ENCODE results near the gene PLK1. TPM values are rescaled to one million over a fixed set of nuclear protein-coding genes. Genes with fewer than 3 reads are reported as not detected.
A peak's percentile ranks its signal among the peaks of the same experiment; 100 is the strongest.

Gene PLK1
- total and polyA plus RNA-seq, 8 donors = 0.58 to 35.9 (median 6.6) TPM

GRCh38 chr16:23635958-23636357 lies 42.7 kb upstream of the PLK1 start:
- no peak for DNase-seq
- no peaks in the 10 kb centered on the region for H3K27me3 ChIP-seq
- no peak overlapping the region for H3K27ac ChIP-seq
- H3K4me3 ChIP-seq = no peak overlapping the region
- TF ChIP-seq POLR2AphosphoS5 (IDR thresholded peaks at IDR 0.05) (no peak), EP300 (IDR thresholded peaks at IDR 0.05) (no peak), CTCF (IDR thresholded peaks at IDR 0.05) (no peak), POLR2A (IDR thresholded peaks at IDR 0.05) (no peak)
- H3K36me3 ChIP-seq = peaks cover 0 to 66% (median 65%) of the 10 kb centered on the region in 4 donors
- H3K9me3 ChIP-seq = no peaks in the 10 kb centered on the region
- peaks cover 9 to 16% (median 14%) of the 10 kb centered on the region in 4 donors for H3K4me1 ChIP-seq
- intact Hi-C loops (cut with DNase I; ENCODE audit: low total_unique reads) = no loop called here

- Histone ChIP-seq H3K27me3 (no peaks in the 10 kb centered on the region), H3K36me3 (peaks cover 4 to 55% (median 51%) of the 10 kb centered on the region in 4 donors), H3K27ac (peak overlapping the region in 4 of 5 donors; percentile 82 to 88 (median 87)), H3K4me1 (peaks cover 19 to 37% (median 29%) of the 10 kb centered on the region in 4 donors), H3K4me3 (peak overlapping the region; percentile 63 to 98 (median 90)), H3K9me3 (no peaks in the 10 kb centered on the region)
- no peak for DNase-seq
- intact Hi-C loops (cut with DNase I; ENCODE audit: low total_unique reads) = no loop called here
- TF ChIP-seq CTCF (IDR thresholded peaks at IDR 0.05) = no peak
- WGBS, 5 donors = 0 to 2% (median 2%) methylated on average over 8 of the region's 8 CpGs
These were observed 38.1 kb upstream of the PLK1 start for GRCh38 chr16:23640615-23640930.

GRCh38 chr16:23640931-23641765 lies 37.5 kb upstream of the PLK1 start, which contains the start of the genes DCTN5 and PALB2:
Gene DCTN5, plus strand, starts transcription at chr16:23641466. Its CDS starts 77 bp downstream, at chr16:23641543.
Gene PALB2, minus strand, starts transcription at chr16:23641310. Its CDS starts 153 bp downstream, at chr16:23641157.
- Histone ChIP-seq H3K27ac (peak within 1 kb of the TSS; percentile 52 to 88 (median 86)), H3K9me3 (no peaks in the 10 kb centered on the region), H3K4me1 (peaks cover 19 to 37% (median 29%) of the 10 kb centered on the region in 4 donors), H3K27me3 (no peaks in the 10 kb centered on the region), H3K4me3 (peak within 1 kb of the TSS; percentile 63 to 98 (median 90)), H3K36me3 (peaks cover 4 to 55% (median 50%) of the 10 kb centered on the region in 4 donors)
- intact Hi-C loops (cut with DNase I; ENCODE audit: low total_unique reads) = no loop called here
- peak; percentile 94 to 98 for DNase-seq
- no peak for TF ChIP-seq POLR2A (IDR thresholded peaks at IDR 0.05)
- no peak for TF ChIP-seq EP300 (IDR thresholded peaks at IDR 0.05)
- peak; percentile 68 to 92 (median 73) for TF ChIP-seq POLR2AphosphoS5 (IDR thresholded peaks at IDR 0.05)
- peak in 1 of 7 experiments; percentile 15 for TF ChIP-seq CTCF (IDR thresholded peaks at IDR 0.05)
- 0 to 1% (median 0%) methylated on average over 24 to 64 of the region's 64 CpGs for WGBS, 5 donors

GRCh38 chr16:23642246-23642774 lies 36.4 kb upstream of the PLK1 start:
- intact Hi-C loops (cut with DNase I; ENCODE audit: low total_unique reads) = no loop called here
- Histone ChIP-seq H3K36me3 (peaks cover 4 to 55% (median 48%) of the 10 kb centered on the region in 4 donors), H3K27ac (peak overlapping the region in 3 of 5 donors; percentile 82 to 88 (median 86)), H3K4me3 (peak overlapping the region; percentile 63 to 98 (median 90)), H3K27me3 (no peaks in the 10 kb centered on the region), H3K4me1 (peaks cover 19 to 39% (median 29%) of the 10 kb centered on the region in 4 donors), H3K9me3 (no peaks in the 10 kb centered on the region)
- no peak for DNase-seq
- WGBS, 5 donors = 68 to 73% (median 70%) methylated on average over 14 of the region's 14 CpGs
- TF ChIP-seq POLR2A (IDR thresholded peaks at IDR 0.05) (no peak), EP300 (IDR thresholded peaks at IDR 0.05) (no peak), POLR2AphosphoS5 (IDR thresholded peaks at IDR 0.05) (no peak), CTCF (IDR thresholded peaks at IDR 0.05) (no peak)
